CD14-positive monocyte (primary cell): ENCODE measurements around the gene SLC9A4. TPM values are rescaled to one million over a fixed set of nuclear protein-coding genes. Genes with fewer than 3 reads are reported as not detected.

Experiments used
- DNase-seq, 3 donors: peaks; one replicate each; pipeline ENCODE4 v3.0.0-alpha.2; 2011 to 2022
- H2AFZ ChIP-seq: 2 replicates; pipeline ENCODE4 v1.6.0; 2012; ENCODE audit warnings: mild to moderate bottlenecking, low read depth, low read length, inconsistent platforms; ENCODE audit not compliant: insufficient read depth, poor library complexity, severe bottlenecking
- H3K27ac ChIP-seq, 2 donors: 1 replicate in 1 of 2; 2 replicates in 1 of 2; pipeline ENCODE4 v1.5.1; 2012 to 2013; ENCODE audit warnings: low read length in 2 of 2, control low read depth in 1 of 2, inconsistent platforms in 1 of 2, low read depth in 1 of 2, mild to moderate bottlenecking in 1 of 2
- H3K27me3 ChIP-seq, 2 donors: one replicate each; pipeline versions ENCODE4 v1.6.0 to v1.6.1; 2011 to 2013; ENCODE audit warnings: low read length in 2 of 2; ENCODE audit not compliant: control insufficient read depth in 2 of 2, insufficient read depth in 2 of 2
- H3K36me3 ChIP-seq, 2 donors: replicated peaks in 1 of 2; 1 replicate in 1 of 2; 2 replicates in 1 of 2; pipeline versions ENCODE4 v1.5.1 to v1.6.1; 2012 to 2013; ENCODE audit warnings: low read length in 2 of 2, control low read depth in 1 of 2, inconsistent platforms in 1 of 2, mild to moderate bottlenecking in 1 of 2; ENCODE audit not compliant: insufficient read depth in 2 of 2, control insufficient read depth in 1 of 2
- H3K4me1 ChIP-seq, 2 donors: 1 replicate in 1 of 2; 2 replicates in 1 of 2; pipeline versions ENCODE4 v1.5.1 to v1.6.1; 2012 to 2013; ENCODE audit warnings: low read length in 2 of 2, control low read depth in 1 of 2, inconsistent platforms in 1 of 2, mild to moderate bottlenecking in 1 of 2, moderate library complexity in 1 of 2; ENCODE audit not compliant: insufficient read depth in 2 of 2, control insufficient read depth in 1 of 2
- H3K4me2 ChIP-seq: replicated peaks from 2 replicates; pipeline ENCODE3; 2012; ENCODE audit warnings: low read length, moderate library complexity, mild to moderate bottlenecking; ENCODE audit not compliant: poor library complexity, severe bottlenecking; ENCODE audit errors: extremely low read depth
- H3K4me3 ChIP-seq, 3 experiments: fragments of 200-600 bp in 1 of 3; sonication (generic) in 1 of 3; replicated peaks in 1 of 3; 1 replicate in 2 of 3; 2 replicates in 1 of 3; pipeline ENCODE4 v1.5.1; 2011 to 2013; ENCODE audit warnings: low read length in 3 of 3, mild to moderate bottlenecking in 3 of 3, control low read depth in 2 of 3, low read depth in 2 of 3, inconsistent platforms in 1 of 3, moderate library complexity in 1 of 3
- H3K79me2 ChIP-seq: 2 replicates; pipeline ENCODE4 v1.6.0; 2012; ENCODE audit warnings: mild to moderate bottlenecking, control low read depth, inconsistent platforms, low read length, moderate library complexity; ENCODE audit not compliant: insufficient read depth
- H3K9ac ChIP-seq: 2 replicates; pipeline ENCODE4 v1.6.0; 2017; ENCODE audit warnings: low read length, mild to moderate bottlenecking; ENCODE audit not compliant: insufficient read depth, poor library complexity, severe bottlenecking
- H3K9me3 ChIP-seq, 2 donors: replicated peaks in 1 of 2; 1 replicate in 1 of 2; 2 replicates in 1 of 2; pipeline versions ENCODE4 v1.5.1 to v1.6.1; 2012 to 2013; ENCODE audit warnings: low read length in 2 of 2, control low read depth in 1 of 2; ENCODE audit not compliant: control insufficient read depth in 1 of 2, insufficient read depth in 1 of 2
- H4K20me1 ChIP-seq: 2 replicates; pipeline ENCODE4 v1.6.0; 2012; ENCODE audit warnings: mild to moderate bottlenecking, low read length, control low read depth, moderate library complexity; ENCODE audit not compliant: insufficient read depth
- H3K27ac Mint-ChIP-seq, 7 donors: one replicate each; pipeline ENCODE4 v1.8.0; 2020; ENCODE audit warnings: mild to moderate bottlenecking in 7 of 7, mixed read lengths in 7 of 7, moderate library complexity in 6 of 7, inconsistent platforms in 2 of 7
- H3K27me3 Mint-ChIP-seq, 3 donors: one replicate each; pipeline ENCODE4 v1.8.0; 2021 to 2022; ENCODE audit warnings: low read depth in 3 of 3, mild to moderate bottlenecking in 3 of 3, mixed read lengths in 3 of 3, moderate library complexity in 3 of 3, inconsistent platforms in 1 of 3
- H3K36me3 Mint-ChIP-seq, 2 donors: one replicate each; pipeline ENCODE4 v1.8.0; 2020; ENCODE audit warnings: mixed read lengths in 2 of 2, inconsistent platforms in 1 of 2, mild to moderate bottlenecking in 1 of 2
- H3K4me1 Mint-ChIP-seq: one replicate; pipeline ENCODE4 v1.8.0; 2020; ENCODE audit warnings: mild to moderate bottlenecking, mixed read lengths
- H3K4me3 Mint-ChIP-seq, 2 donors: one replicate each; pipeline ENCODE4 v1.8.0; 2020; ENCODE audit warnings: mild to moderate bottlenecking in 2 of 2, mixed read lengths in 2 of 2, moderate library complexity in 1 of 2
- H3K9me3 Mint-ChIP-seq, 7 donors: one replicate each; pipeline ENCODE4 v1.8.0; 2020 to 2022; ENCODE audit warnings: mixed read lengths in 7 of 7, mild to moderate bottlenecking in 6 of 7, moderate library complexity in 6 of 7, inconsistent platforms in 2 of 7
- whole genome bisulfite sequencing: methylation state at CpG from one replicate; pipeline ENCODE4 v1.1.5; 2013; ENCODE audit warnings: missing lambda C conversion rate; ENCODE audit not compliant: insufficient coverage; 5-methylcytosine and 5-hydroxymethylcytosine counted together
- intact Hi-C, 2 donors: fragments of 100-400 bp; cut with micrococcal nuclease; formaldehyde crosslinking; loops; one replicate each; pipeline versions ENCODE4 v1.15.0 to v1.15.1; 2023
- polyA plus RNA-seq, 3 donors: library from polyadenylated mRNA; depleted of rRNA in 1 of 3; unstranded in 2 of 3; stranded (reverse) in 1 of 3; fragments of 300-500 nt in 2 of 3; fragments of >200 nt in 1 of 3; fragmentation: Illumina TruSeq in 2 of 3; gene quantifications; 1 replicate in 2 of 3; 2 replicates in 1 of 3; pipeline ENCODE4 v1.2.3, GENCODE V29; 2012 to 2021
- TF ChIP-seq, protein P1 (sequence below): fragments of 200-600 bp; IDR thresholded peaks from one replicate; pipeline ENCODE4 v1.8.0; 2022; ENCODE audit warnings: antibody characterized with exemption, mild to moderate bottlenecking

The SLC9A4 gene
- polyA plus RNA-seq, 3 donors, result not detected

DNA sequence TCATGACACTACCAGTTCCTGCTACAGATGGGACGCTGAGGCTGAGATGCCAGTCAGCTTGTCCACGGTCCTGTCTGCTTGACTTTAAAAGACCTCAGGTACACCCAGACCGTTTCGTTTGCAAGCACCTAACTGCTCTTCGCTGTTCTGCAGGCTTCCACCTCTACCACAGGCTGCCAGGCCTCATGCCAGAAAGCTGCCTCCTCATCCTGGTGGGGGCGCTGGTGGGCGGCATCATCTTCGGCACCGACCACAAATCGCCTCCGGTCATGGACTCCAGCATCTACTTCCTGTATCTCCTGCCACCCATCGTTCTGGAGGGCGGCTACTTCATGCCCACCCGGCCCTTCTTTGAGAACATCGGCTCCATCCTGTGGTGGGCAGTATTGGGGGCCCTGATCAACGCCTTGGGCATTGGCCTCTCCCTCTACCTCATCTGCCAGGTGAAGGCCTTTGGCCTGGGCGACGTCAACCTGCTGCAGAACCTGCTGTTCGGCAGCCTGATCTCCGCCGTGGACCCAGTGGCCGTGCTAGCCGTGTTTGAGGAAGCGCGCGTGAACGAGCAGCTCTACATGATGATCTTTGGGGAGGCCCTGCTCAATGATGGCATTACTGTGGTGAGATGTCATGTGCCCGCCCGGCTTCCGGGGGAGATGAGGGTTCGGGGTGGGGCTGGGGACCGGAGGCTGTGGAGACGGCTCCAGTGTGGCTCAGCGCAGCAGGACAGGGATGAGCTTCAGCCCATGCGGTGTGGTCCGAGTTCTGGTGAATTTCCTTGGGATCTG is 5.9 kb downstream of the SLC9A4 start:
- H3K36me3 ChIP-seq, result no peaks in the 10 kb centered on the region
- no peak overlapping the region for H3K4me2 ChIP-seq
- no peak overlapping the region for H3K27ac Mint-ChIP-seq
- H3K27me3 Mint-ChIP-seq, result peaks cover 0 to 15% (median 4%) of the 10 kb centered on the region in 3 donors
- intact Hi-C loops, result no loop called here
- no peaks in the 10 kb centered on the region for H3K36me3 Mint-ChIP-seq
- DNase-seq, result no peak
- 95% methylated on average over 23 of the region's 36 CpGs for WGBS
- H4K20me1 ChIP-seq, result no peaks in the 10 kb centered on the region
- no peaks in the 10 kb centered on the region for H3K4me1 ChIP-seq
- peaks cover 0 to 4% of the 10 kb centered on the region in 2 donors for H3K27me3 ChIP-seq
- no peak overlapping the region for H3K4me3 Mint-ChIP-seq
- no peaks in the 10 kb centered on the region for H3K79me2 ChIP-seq
- H3K9me3 Mint-ChIP-seq, result peaks cover 0 to 2% (median 0%) of the 10 kb centered on the region in 7 donors
- H3K4me1 Mint-ChIP-seq, result no peaks in the 10 kb centered on the region
- no peak overlapping the region for H3K9ac ChIP-seq
- TF ChIP-seq, protein P1, sequence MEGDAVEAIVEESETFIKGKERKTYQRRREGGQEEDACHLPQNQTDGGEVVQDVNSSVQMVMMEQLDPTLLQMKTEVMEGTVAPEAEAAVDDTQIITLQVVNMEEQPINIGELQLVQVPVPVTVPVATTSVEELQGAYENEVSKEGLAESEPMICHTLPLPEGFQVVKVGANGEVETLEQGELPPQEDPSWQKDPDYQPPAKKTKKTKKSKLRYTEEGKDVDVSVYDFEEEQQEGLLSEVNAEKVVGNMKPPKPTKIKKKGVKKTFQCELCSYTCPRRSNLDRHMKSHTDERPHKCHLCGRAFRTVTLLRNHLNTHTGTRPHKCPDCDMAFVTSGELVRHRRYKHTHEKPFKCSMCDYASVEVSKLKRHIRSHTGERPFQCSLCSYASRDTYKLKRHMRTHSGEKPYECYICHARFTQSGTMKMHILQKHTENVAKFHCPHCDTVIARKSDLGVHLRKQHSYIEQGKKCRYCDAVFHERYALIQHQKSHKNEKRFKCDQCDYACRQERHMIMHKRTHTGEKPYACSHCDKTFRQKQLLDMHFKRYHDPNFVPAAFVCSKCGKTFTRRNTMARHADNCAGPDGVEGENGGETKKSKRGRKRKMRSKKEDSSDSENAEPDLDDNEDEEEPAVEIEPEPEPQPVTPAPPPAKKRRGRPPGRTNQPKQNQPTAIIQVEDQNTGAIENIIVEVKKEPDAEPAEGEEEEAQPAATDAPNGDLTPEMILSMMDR, result no peak
- no peak overlapping the region for H3K4me3 ChIP-seq
- H3K9me3 ChIP-seq, result no peaks in the 10 kb centered on the region
- H3K27ac ChIP-seq, result no peak overlapping the region
- no peak overlapping the region for H2AFZ ChIP-seq

DNA sequence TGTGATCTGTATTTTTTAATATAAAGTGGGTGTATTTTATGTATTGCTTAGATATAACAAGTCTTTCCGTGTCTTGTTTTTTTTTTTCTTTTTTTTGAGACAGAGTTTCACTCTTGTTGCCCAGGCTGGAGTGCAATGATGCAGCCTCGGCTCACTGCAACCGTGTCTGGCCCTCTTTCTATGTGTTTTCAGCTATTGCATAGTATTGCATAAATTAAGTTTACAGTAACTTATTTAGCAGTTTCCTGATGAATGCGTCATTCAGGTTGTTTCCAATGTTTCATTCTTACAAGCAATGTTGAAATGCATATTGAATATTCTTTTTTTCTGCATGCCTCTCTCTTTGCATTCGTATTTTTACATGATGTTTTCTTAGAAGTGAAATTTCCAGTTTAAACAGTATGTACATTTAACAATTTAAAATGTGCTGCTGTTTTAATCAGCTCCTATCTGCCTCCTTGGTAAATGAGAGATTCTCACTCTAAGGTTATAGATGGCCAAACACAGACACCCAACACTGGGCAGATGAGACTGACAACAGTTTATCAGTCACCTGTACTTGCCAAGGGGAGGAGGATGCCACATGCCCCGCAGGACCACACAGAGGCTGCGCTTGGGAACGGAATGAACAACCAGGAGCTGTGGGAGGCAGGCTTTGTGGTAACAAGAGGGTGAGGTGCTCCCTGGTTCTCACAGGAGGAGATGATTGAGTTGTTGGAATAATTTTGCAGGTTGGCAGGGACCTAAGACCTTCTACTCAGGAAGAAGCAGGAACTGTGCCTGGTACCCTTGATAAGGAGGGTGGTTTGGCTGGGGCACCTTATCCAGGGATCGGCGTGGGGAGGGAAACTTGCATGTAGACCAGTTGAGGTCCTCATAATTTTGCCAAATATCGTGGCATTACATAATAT is 7.5 kb downstream of the SLC9A4 start:
- Histone ChIP-seq H3K79me2 (no peaks in the 10 kb centered on the region), H3K9ac (no peak overlapping the region), H3K27ac (no peak overlapping the region), H3K4me2 (no peak overlapping the region), H3K4me1 (no peaks in the 10 kb centered on the region), H4K20me1 (no peaks in the 10 kb centered on the region), H3K4me3 (no peak overlapping the region), H2AFZ (no peak overlapping the region), H3K36me3 (no peaks in the 10 kb centered on the region), H3K27me3 (no peaks in the 10 kb centered on the region), H3K9me3 (no peaks in the 10 kb centered on the region)
- DNase-seq, result no peak
- H3K27ac Mint-ChIP-seq, result no peak overlapping the region
- WGBS, result 100% methylated on average over 3 of the region's 11 CpGs
- H3K9me3 Mint-ChIP-seq, result peaks cover 0 to 2% (median 0%) of the 10 kb centered on the region in 7 donors
- H3K4me1 Mint-ChIP-seq, result no peaks in the 10 kb centered on the region
- H3K4me3 Mint-ChIP-seq, result no peak overlapping the region
- peaks cover 0 to 11% (median 4%) of the 10 kb centered on the region in 3 donors for H3K27me3 Mint-ChIP-seq
- H3K36me3 Mint-ChIP-seq, result no peaks in the 10 kb centered on the region
- intact Hi-C loops, result no loop called here
- TF ChIP-seq, protein P1, result no peak
